SK-N-SH treated with all-trans-retinoic acid at 6 μM for 48 hours (cell line): ENCODE data around the gene ADGRD2.

Experiments used
- ARNTL ChIP-seq: fragments of 450-650 bp; formaldehyde crosslinking; IDR thresholded peaks from 2 replicates; pipeline ENCODE4 v1.5.0; 2020; ENCODE audit warnings: low read depth, mild to moderate bottlenecking, moderate library complexity, borderline replicate concordance
- CSDC2 ChIP-seq: fragments of 250-450 bp; sonication (Bioruptor Pico); IDR thresholded peaks from 2 replicates; pipeline ENCODE4 v1.5.0; 2020; ENCODE audit warnings: mild to moderate bottlenecking, moderate library complexity
- CSRNP3 ChIP-seq: fragments of 250-450 bp; sonication (Bioruptor Pico); IDR thresholded peaks from 2 replicates; pipeline ENCODE4 v1.5.1; 2021; ENCODE audit warnings: mild to moderate bottlenecking, moderate library complexity
- OSR1 ChIP-seq: fragments of 250-450 bp; sonication (Bioruptor Pico); IDR thresholded peaks from 2 replicates; pipeline ENCODE4 v1.8.0; 2022; ENCODE audit warnings: moderate library complexity, mild to moderate bottlenecking, inconsistent platforms
- PATZ1 ChIP-seq: fragments of 250-450 bp; sonication (Bioruptor Pico); IDR thresholded peaks from 2 replicates; pipeline ENCODE4 v1.8.0; 2020; ENCODE audit warnings: mild to moderate bottlenecking, moderate library complexity, borderline replicate concordance
- RARB ChIP-seq: fragments of 250-450 bp; sonication (Bioruptor Pico); IDR thresholded peaks from 2 replicates; pipeline ENCODE4 v1.8.0; 2021; ENCODE audit warnings: mild to moderate bottlenecking, moderate library complexity
- SNAI2 ChIP-seq: fragments of 250-450 bp; sonication (Bioruptor Pico); IDR thresholded peaks from 2 replicates; pipeline ENCODE4 v1.5.0; 2020; ENCODE audit warnings: mild to moderate bottlenecking, moderate library complexity
- TOX ChIP-seq: fragments of 250-450 bp; sonication (Bioruptor Pico); IDR thresholded peaks from 2 replicates; pipeline ENCODE4 v1.8.0; 2021; ENCODE audit warnings: mild to moderate bottlenecking, moderate library complexity, borderline replicate concordance
- ZFP30 ChIP-seq: fragments of 450-650 bp; formaldehyde crosslinking; IDR thresholded peaks from 2 replicates; pipeline ENCODE4 v1.5.0; 2022; ENCODE audit warnings: mild to moderate bottlenecking, moderate library complexity
- ZNF565 ChIP-seq: fragments of 450-650 bp; formaldehyde crosslinking; conservative IDR thresholded peaks from 2 replicates; pipeline ENCODE4 v1.5.0; 2020; ENCODE audit warnings: low read depth, mild to moderate bottlenecking, moderate library complexity
- TF ChIP-seq, protein P1 (sequence below): fragments of 250-450 bp; sonication (Bioruptor Pico); IDR thresholded peaks from 2 replicates; pipeline ENCODE4 v1.5.1; 2020; ENCODE audit warnings: low read depth, mild to moderate bottlenecking, moderate library complexity

GRCh38 chr9:124512806-124513204, 62.6 kb downstream of the ADGRD2 start:
- TF ChIP-seq ZNF565 (CRISPR knock-in tag) (no peak), CSDC2 (CRISPR knock-in tag) (no peak), SNAI2 (CRISPR knock-in tag) (no peak), OSR1 (CRISPR knock-in tag) (no peak), RARB (CRISPR knock-in tag) (no peak), PATZ1 (no peak), ZFP30 (CRISPR knock-in tag) (no peak), TOX (CRISPR knock-in tag) (no peak), ARNTL (CRISPR knock-in tag) (no peak), CSRNP3 (no peak)
- TF ChIP-seq, protein P1, sequence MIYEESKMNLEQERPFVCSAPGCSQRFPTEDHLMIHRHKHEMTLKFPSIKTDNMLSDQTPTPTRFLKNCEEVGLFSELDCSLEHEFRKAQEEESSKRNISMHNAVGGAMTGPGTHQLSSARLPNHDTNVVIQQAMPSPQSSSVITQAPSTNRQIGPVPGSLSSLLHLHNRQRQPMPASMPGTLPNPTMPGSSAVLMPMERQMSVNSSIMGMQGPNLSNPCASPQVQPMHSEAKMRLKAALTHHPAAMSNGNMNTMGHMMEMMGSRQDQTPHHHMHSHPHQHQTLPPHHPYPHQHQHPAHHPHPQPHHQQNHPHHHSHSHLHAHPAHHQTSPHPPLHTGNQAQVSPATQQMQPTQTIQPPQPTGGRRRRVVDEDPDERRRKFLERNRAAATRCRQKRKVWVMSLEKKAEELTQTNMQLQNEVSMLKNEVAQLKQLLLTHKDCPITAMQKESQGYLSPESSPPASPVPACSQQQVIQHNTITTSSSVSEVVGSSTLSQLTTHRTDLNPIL = no peak
